Nephron (organoid): ENCODE measurements around the gene OGFOD3.

ENCODE experiments used
- H3K27ac Mint-ChIP-seq, 3 experiments: 2 replicates each; pipeline ENCODE4 v1.8.0; 2020; ENCODE audit warnings: mixed read lengths in 3 of 3, mild to moderate bottlenecking in 2 of 3, moderate library complexity in 1 of 3
- H3K27me3 Mint-ChIP-seq: 2 replicates; pipeline ENCODE4 v1.8.0; 2021; ENCODE audit warnings: low read depth, mild to moderate bottlenecking, moderate library complexity, mixed read lengths
- H3K36me3 Mint-ChIP-seq: 2 replicates; pipeline ENCODE4 v1.8.0; 2020; ENCODE audit warnings: low read depth, mixed read lengths
- H3K4me1 Mint-ChIP-seq: 2 replicates; pipeline ENCODE4 v1.8.0; 2020; ENCODE audit warnings: mixed read lengths
- H3K4me3 Mint-ChIP-seq, 3 experiments: 2 replicates each; pipeline ENCODE4 v1.8.0; 2020; ENCODE audit warnings: mild to moderate bottlenecking in 3 of 3, mixed read lengths in 3 of 3, moderate library complexity in 2 of 3
- H3K9me3 Mint-ChIP-seq: 2 replicates; pipeline ENCODE4 v1.8.0; 2020; ENCODE audit warnings: mixed read lengths
- TF ChIP-seq, protein P1 (sequence below), 3 experiments: fragments of 200-600 bp; sonication (generic); IDR thresholded peaks; one replicate each; pipeline ENCODE4 v1.5.0; 2021; ENCODE audit warnings: antibody characterized with exemption in 3 of 3; ENCODE audit not compliant: unreplicated experiment in 3 of 3

OGFOD3 gene

DNA sequence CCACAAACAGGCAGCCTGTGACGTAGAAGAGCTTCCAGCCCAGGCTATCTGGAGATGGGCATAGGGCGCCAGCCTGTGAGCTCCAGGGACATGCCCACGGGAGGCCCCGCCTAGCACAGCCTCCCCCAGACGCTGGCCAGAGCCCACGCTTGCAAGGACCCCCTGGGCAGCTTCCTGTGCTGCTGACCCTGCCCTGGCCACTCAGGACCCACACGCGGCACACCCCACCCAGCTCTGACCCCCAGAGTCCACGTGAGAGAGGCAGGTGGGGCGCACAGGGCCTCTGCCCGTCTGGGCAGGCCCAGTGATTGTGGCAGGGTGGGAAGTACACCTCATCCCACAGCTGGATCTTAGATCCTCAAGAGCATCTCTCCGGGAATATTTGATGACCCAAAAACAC, 28.3 kb upstream of the OGFOD3 start:
- Mint-ChIP-seq H3K4me1 (peaks cover 14% of the 10 kb centered on the region), H3K9me3 (peaks cover 2% of the 10 kb centered on the region), H3K27me3 (no peaks in the 10 kb centered on the region), H3K4me3 (peak overlapping the region; percentile 37 to 57 (median 41)), H3K36me3 (peaks cover 4% of the 10 kb centered on the region), H3K27ac (no peak overlapping the region)
- TF ChIP-seq, protein P1, sequence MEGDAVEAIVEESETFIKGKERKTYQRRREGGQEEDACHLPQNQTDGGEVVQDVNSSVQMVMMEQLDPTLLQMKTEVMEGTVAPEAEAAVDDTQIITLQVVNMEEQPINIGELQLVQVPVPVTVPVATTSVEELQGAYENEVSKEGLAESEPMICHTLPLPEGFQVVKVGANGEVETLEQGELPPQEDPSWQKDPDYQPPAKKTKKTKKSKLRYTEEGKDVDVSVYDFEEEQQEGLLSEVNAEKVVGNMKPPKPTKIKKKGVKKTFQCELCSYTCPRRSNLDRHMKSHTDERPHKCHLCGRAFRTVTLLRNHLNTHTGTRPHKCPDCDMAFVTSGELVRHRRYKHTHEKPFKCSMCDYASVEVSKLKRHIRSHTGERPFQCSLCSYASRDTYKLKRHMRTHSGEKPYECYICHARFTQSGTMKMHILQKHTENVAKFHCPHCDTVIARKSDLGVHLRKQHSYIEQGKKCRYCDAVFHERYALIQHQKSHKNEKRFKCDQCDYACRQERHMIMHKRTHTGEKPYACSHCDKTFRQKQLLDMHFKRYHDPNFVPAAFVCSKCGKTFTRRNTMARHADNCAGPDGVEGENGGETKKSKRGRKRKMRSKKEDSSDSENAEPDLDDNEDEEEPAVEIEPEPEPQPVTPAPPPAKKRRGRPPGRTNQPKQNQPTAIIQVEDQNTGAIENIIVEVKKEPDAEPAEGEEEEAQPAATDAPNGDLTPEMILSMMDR (IDR thresholded peaks at IDR 0.05; ENCODE audit: unreplicated experiment in 3 of 3): no peak

DNA sequence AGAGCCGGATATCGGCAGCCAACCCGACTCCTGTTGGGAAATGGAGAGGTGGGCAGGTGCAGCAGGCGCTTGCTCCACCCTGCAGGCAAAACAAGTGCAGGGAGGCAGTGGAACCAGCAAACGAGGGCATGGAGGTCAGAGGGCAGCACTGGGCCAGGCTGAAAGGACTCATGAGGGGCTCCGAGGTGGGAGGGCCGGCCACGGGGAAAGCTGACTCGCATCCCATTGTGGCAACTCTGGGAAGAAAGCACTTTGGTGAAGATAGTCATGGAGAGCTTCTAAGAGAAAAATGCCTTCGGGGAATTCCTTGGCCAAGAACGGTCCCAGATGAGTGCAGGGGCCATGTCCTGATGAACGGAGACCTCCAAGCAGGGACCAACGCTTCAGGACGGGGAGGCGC, 27.7 kb upstream of the OGFOD3 start:
- Mint-ChIP-seq H3K27me3 (no peaks in the 10 kb centered on the region), H3K4me1 (peaks cover 10% of the 10 kb centered on the region), H3K9me3 (peaks cover under 1% of the 10 kb centered on the region), H3K4me3 (peak overlapping the region in 1 of 3 experiments; percentile 6), H3K27ac (no peak overlapping the region), H3K36me3 (peaks cover 4% of the 10 kb centered on the region)
- TF ChIP-seq, protein P1 (IDR thresholded peaks at IDR 0.05; ENCODE audit: unreplicated experiment in 3 of 3): no peak

DNA sequence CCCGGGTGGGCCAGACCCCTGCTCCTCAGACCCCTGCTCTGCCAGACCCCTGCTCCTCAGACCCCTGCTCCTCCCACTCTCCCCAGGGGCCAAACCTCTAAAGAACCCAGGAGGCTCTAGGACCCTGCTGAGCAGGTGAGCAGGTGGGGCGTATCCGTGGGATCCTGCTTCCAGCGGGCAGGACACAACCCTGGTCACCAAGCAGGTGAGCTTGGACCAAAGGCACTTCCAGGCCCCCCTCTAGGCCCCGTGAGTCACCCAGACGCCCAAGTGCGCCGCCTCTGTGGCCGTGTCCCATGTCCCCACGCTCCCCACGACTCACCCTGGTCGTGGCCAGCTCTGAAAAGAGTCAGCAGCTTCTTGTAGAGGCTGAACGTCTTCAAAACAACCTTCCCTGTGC, 27.2 kb upstream of the OGFOD3 start:
- TF ChIP-seq, protein P1 (IDR thresholded peaks at IDR 0.05; ENCODE audit: unreplicated experiment in 3 of 3): no peak
- no peaks in the 10 kb centered on the region for H3K9me3 Mint-ChIP-seq
- no peaks in the 10 kb centered on the region for H3K27me3 Mint-ChIP-seq
- peaks cover 8% of the 10 kb centered on the region for H3K4me1 Mint-ChIP-seq
- H3K4me3 Mint-ChIP-seq: no peak overlapping the region
- H3K27ac Mint-ChIP-seq: no peak overlapping the region
- H3K36me3 Mint-ChIP-seq: peaks cover 4% of the 10 kb centered on the region

DNA sequence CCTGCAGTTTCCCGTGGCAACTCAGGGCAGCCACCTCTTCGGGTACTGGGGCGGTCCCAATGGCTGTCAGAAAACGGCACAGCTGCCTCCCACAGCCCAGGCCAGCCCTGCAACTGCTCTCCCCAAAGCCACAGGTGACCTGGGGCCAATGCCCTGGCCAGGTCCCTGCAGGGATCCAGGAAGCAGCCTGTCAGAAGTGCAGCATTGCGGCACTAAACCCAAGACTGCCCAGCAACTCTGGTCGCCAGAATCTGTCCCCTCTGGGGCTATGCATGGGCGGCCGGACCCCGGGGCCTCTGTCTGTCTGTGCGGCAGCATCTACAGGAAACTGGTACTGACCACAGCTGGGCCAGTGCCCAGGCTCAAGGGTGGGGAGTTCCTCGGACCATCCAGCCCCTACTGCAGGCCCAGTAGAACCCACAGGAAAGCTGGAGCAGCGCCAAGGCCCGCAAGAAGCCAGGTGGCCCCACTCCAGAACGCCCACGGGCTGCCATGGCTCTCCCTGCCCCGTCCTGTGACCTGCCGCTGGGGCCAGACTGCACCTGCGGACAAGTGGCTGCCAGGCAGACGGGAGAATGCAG, 26.6 kb upstream of the OGFOD3 start:
- no peaks in the 10 kb centered on the region for H3K9me3 Mint-ChIP-seq
- H3K36me3 Mint-ChIP-seq: peaks cover 4% of the 10 kb centered on the region
- peaks cover 11% of the 10 kb centered on the region for H3K4me1 Mint-ChIP-seq
- no peaks in the 10 kb centered on the region for H3K27me3 Mint-ChIP-seq
- TF ChIP-seq, protein P1 (IDR thresholded peaks at IDR 0.05; ENCODE audit: unreplicated experiment in 3 of 3): no peak
- no peak overlapping the region for H3K27ac Mint-ChIP-seq
- no peak overlapping the region for H3K4me3 Mint-ChIP-seq

DNA sequence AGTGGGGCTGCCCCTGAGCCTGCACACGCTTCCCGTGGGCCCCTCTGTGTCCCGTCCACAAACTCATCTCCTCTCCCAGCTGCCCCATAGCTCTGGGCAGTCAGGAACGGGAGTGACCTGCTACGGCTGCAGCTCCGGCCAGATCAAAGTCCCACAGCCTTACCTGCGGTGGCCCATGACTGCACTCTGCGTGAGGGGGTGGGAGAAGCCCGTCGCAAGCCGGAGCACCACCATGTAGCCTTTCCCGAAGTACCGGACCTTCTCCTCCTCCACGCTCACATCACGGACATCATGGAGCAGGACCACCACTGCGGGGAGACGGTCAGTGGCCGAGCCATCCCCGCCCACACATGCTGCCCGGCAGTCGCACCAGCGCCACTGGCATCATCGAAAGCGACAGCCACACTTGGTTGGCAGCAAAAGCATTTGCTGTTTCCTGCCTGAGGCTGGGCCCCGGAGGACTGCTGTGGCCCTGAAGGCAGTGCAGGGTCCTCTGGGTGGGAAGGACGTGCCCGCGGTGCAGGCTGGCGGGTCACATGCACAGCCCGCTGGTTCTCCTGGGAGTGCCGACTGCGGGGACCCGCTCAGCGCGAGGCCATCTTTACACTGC, 26.0 kb upstream of the OGFOD3 start:
- Mint-ChIP-seq H3K4me3 (no peak overlapping the region), H3K27ac (no peak overlapping the region)
- TF ChIP-seq, protein P1 (IDR thresholded peaks at IDR 0.05; ENCODE audit: unreplicated experiment in 3 of 3): no peak

More for the DNA sequence above, 26.0 kb upstream of the OGFOD3 start:
- peaks cover 4% of the 10 kb centered on the region for H3K36me3 Mint-ChIP-seq
- H3K27me3 Mint-ChIP-seq: no peaks in the 10 kb centered on the region
- H3K9me3 Mint-ChIP-seq: no peaks in the 10 kb centered on the region
- H3K4me1 Mint-ChIP-seq: peaks cover 7% of the 10 kb centered on the region
